GM18520 (cell line): ENCODE results near the gene CADPS2.

ENCODE experiments used
- ATAC-seq: cut with Tn5 transposase; IDR thresholded peaks from one replicate; pipeline ENCODE4 v1.9.1; 2021; ENCODE audit not compliant: unreplicated experiment

The CADPS2 gene

GRCh38 chr7:122544463-122544862, 341.8 kb downstream of the CADPS2 start:
- peak; percentile 74 for ATAC-seq

- ATAC-seq: no peak
Observed at GRCh38 chr7:122543891-122544290, 342.4 kb downstream of the CADPS2 start.

GRCh38 chr7:122543166-122543565, 343.1 kb downstream of the CADPS2 start:
- ATAC-seq: no peak

GRCh38 chr7:122535086-122535485, 351.2 kb downstream of the CADPS2 start:
- no peak for ATAC-seq

GRCh38 chr7:122532406-122533269, 353.6 kb downstream of the CADPS2 start:
- ATAC-seq: no peak

- ATAC-seq: no peak
Observed at GRCh38 chr7:122528879-122529481, 357.3 kb downstream of the CADPS2 start.

GRCh38 chr7:122525355-122525754, 360.9 kb downstream of the CADPS2 start:
- no peak for ATAC-seq

- ATAC-seq: no peak
Observed at GRCh38 chr7:122521767-122522166, 364.5 kb downstream of the CADPS2 start.

- ATAC-seq: no peak
Observed at GRCh38 chr7:122520971-122521555, 365.2 kb downstream of the CADPS2 start.

- ATAC-seq: peak; percentile 47
Observed at GRCh38 chr7:122518488-122518887, 367.8 kb downstream of the CADPS2 start.

GRCh38 chr7:122517576-122517975, 368.7 kb downstream of the CADPS2 start:
- ATAC-seq: no peak

- no peak for ATAC-seq
Observed at GRCh38 chr7:122515404-122515803, 370.9 kb downstream of the CADPS2 start.

- no peak for ATAC-seq
Observed at GRCh38 chr7:122511268-122511667, 375.0 kb downstream of the CADPS2 start.

- no peak for ATAC-seq
Observed at GRCh38 chr7:122507591-122507990, 378.7 kb downstream of the CADPS2 start.

- ATAC-seq: no peak
Observed at GRCh38 chr7:122492007-122492406, 394.3 kb downstream of the CADPS2 start.

- no peak for ATAC-seq
Observed at GRCh38 chr7:122488241-122488640, 398.0 kb downstream of the CADPS2 start.

- ATAC-seq: no peak
Observed at GRCh38 chr7:122487131-122487530, 399.1 kb downstream of the CADPS2 start.

- ATAC-seq: no peak
Observed at GRCh38 chr7:122485856-122486255, 400.4 kb downstream of the CADPS2 start.

- ATAC-seq: no peak
Observed at GRCh38 chr7:122482212-122482611, 404.0 kb downstream of the CADPS2 start.

- no peak for ATAC-seq
Observed at GRCh38 chr7:122470859-122471258, 415.4 kb downstream of the CADPS2 start.

- ATAC-seq: no peak
Observed at GRCh38 chr7:122468945-122469344, 417.3 kb downstream of the CADPS2 start.
